MCF 10A (cell line): ENCODE measurements around the gene POLR2C. TPM values are rescaled to one million over a fixed set of nuclear protein-coding genes. Genes with fewer than 3 reads are reported as not detected.

Experiments used
- BruUV-seq: library from RNA; stranded (reverse); fragments of 400-500 nt; replicated peaks from 2 replicates; lab custom pipeline; 2021; lab: Mats Ljungman, UMichigan
- CTCF ChIA-PET: fragments of 300-600 bp; sonication (Branson Sonifier 250); formaldehyde crosslinking; extraction: SDS; loops from one replicate; lab custom pipeline; 2021; ENCODE audit warnings: antibody characterized with exemption, inconsistent platforms; lab: Yijun Ruan, JAX
- POLR2A ChIA-PET: fragments of 300-600, 350-650 bp; sonication (Branson Sonifier 250); formaldehyde crosslinking; extraction: SDS; loops from one replicate; lab custom pipeline; 2020; ENCODE audit warnings: antibody characterized with exemption, inconsistent platforms; lab: Yijun Ruan, JAX
- DNase-seq: peaks from one replicate; pipeline ENCODE4 v3.0.0-alpha.2; 2018; ENCODE audit not compliant: unreplicated experiment
- H3K27ac Mint-ChIP-seq: one replicate; pipeline ENCODE4 v1.8.0; 2022; ENCODE audit warnings: mild to moderate bottlenecking, low read depth, mixed read lengths; ENCODE audit not compliant: unreplicated experiment
- H3K27me3 Mint-ChIP-seq: one replicate; pipeline ENCODE4 v1.8.0; 2022; ENCODE audit warnings: mixed read lengths; ENCODE audit not compliant: insufficient read depth, unreplicated experiment
- H3K36me3 Mint-ChIP-seq: one replicate; pipeline ENCODE4 v1.8.0; 2022; ENCODE audit warnings: mild to moderate bottlenecking, moderate library complexity, mixed read lengths; ENCODE audit not compliant: insufficient read depth, unreplicated experiment
- H3K4me1 Mint-ChIP-seq: one replicate; pipeline ENCODE4 v1.8.0; 2022; ENCODE audit warnings: mixed read lengths; ENCODE audit not compliant: insufficient read depth, unreplicated experiment
- H3K4me3 Mint-ChIP-seq: one replicate; pipeline ENCODE4 v1.8.0; 2022; ENCODE audit warnings: mild to moderate bottlenecking, moderate library complexity, mixed read lengths; ENCODE audit not compliant: unreplicated experiment
- H3K9me3 Mint-ChIP-seq: one replicate; pipeline ENCODE4 v1.8.0; 2022; ENCODE audit warnings: mixed read lengths; ENCODE audit not compliant: unreplicated experiment
- intact Hi-C: fragments of 100-400 bp; cut with micrococcal nuclease; formaldehyde crosslinking; loops from 2 replicates; pipeline ENCODE4 v1.14.1; 2022
- total RNA-seq: library from RNA; stranded (reverse); gene quantifications from 2 replicates; pipeline ENCODE4 v1.2.3, GENCODE V29; 2022
- TF ChIP-seq, protein P1 (sequence below): fragments of 200-600 bp; IDR thresholded peaks from one replicate; pipeline ENCODE4 v1.8.0; 2022; ENCODE audit warnings: antibody characterized with exemption, mild to moderate bottlenecking; ENCODE audit not compliant: unreplicated experiment

The POLR2C gene
- total RNA-seq, 1 experiment from 2014 or later, result 44.8 TPM

- intact Hi-C loops, result no loop called here
- Mint-ChIP-seq H3K9me3 (no peaks in the 10 kb centered on the region), H3K4me1 (no peaks in the 10 kb centered on the region), H3K27me3 (no peaks in the 10 kb centered on the region), H3K36me3 (peaks cover 14% of the 10 kb centered on the region), H3K27ac (no peak overlapping the region), H3K4me3 (no peak overlapping the region)
- ChIA-PET CTCF (interaction anchor here (0.6 to 1.3 kb wide), 6 partner anchors 10 to 174 kb away, joined by 3 to 8 read pairs (median 4); partner anchors contain the start of gene POLR2C), POLR2A (no interaction called here)
- TF ChIP-seq, protein P1, sequence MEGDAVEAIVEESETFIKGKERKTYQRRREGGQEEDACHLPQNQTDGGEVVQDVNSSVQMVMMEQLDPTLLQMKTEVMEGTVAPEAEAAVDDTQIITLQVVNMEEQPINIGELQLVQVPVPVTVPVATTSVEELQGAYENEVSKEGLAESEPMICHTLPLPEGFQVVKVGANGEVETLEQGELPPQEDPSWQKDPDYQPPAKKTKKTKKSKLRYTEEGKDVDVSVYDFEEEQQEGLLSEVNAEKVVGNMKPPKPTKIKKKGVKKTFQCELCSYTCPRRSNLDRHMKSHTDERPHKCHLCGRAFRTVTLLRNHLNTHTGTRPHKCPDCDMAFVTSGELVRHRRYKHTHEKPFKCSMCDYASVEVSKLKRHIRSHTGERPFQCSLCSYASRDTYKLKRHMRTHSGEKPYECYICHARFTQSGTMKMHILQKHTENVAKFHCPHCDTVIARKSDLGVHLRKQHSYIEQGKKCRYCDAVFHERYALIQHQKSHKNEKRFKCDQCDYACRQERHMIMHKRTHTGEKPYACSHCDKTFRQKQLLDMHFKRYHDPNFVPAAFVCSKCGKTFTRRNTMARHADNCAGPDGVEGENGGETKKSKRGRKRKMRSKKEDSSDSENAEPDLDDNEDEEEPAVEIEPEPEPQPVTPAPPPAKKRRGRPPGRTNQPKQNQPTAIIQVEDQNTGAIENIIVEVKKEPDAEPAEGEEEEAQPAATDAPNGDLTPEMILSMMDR, result no peak
- DNase-seq, result no peak
- no TSS peak for BruUV-seq
These were observed 12.5 kb downstream of the POLR2C start for GRCh38 chr16:57474671-57475661.

DNA sequence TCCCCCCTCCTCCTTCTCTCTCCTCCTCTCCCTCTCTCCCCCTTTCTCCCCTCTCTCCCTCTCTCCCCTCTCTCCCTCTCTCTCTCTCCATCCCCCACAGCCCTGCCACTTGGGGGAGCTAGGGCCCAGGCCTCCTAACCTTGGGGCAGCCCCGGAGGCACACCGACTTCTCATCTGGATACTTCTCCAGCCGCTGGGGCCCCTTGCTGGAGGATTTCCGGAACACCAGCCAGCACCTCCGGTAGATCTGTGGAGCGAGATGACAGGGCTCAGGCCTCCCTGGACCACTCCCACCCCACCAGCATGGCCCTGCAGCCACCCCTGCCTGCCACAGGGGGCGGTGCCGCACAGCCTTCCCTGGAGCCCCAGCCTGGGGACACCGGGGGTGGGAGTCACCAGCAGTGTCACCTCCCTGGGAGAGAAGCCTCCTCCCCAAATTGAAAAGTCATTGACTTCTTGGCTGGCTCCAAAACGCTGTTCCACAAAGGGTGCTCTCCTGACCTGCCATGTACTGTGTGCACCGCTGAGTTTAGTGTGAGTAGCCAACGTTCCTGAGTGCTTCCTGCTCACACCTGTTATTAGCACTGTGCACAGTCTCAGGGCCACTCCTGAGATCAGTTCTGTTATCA is 13.3 kb downstream of the POLR2C start:
- no peak overlapping the region for H3K27ac Mint-ChIP-seq
- TF ChIP-seq, protein P1, result peak; percentile 52
- ChIA-PET CTCF (interaction anchor here (0.7 to 1.0 kb wide), 2 partner anchors 18 to 55 kb away, joined by 3 to 5 read pairs; no protein-coding TSS in a partner anchor), POLR2A (no interaction called here)
- H3K9me3 Mint-ChIP-seq, result no peaks in the 10 kb centered on the region
- H3K4me3 Mint-ChIP-seq, result no peak overlapping the region
- no peaks in the 10 kb centered on the region for H3K27me3 Mint-ChIP-seq
- intact Hi-C loops, result no loop called here
- BruUV-seq, result no TSS peak
- DNase-seq, result no peak
- peaks cover 6% of the 10 kb centered on the region for H3K36me3 Mint-ChIP-seq
- no peaks in the 10 kb centered on the region for H3K4me1 Mint-ChIP-seq

DNA sequence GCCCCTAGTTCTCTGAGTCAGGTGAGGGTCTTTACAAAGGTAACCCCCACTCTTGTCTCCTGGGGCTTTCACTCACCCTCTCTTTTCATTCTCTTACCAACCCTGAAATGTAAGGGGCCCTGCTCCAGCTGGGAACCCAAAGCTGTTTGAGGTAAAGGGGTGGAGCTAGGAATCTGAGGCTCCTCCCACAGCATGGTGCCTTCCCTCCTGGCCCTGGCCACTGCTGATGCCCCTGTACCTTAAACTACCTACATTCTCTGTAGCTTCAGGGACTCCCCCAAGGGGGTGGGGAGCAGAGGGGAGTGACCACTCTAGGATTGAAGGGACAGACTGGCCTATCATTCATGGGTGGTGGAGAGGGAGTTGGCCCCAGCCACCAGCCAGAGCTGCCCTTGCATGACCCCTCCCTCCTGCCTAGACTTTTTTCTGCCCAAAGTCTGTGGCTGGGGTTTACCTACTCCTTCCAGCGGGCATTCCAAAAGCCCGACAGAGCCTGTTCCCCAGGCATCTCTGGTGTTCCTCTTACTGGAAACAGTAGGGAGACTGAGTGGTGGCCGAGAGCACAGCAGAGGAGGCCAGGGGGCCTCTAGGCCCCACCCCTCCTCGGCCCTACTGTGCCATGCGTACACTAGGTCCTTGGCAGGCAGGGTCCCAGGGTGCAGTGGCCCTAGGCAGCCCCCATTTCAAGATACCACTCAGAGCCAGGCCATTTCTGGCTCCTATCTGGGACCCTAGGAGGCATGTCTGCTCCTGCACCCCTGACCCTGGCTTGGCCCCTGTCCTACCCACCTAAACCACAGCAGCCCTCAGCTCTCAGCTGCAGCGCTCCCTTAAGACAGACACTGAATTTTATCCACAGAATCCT is 14.3 kb downstream of the POLR2C start:
- ChIA-PET CTCF (no interaction called here), POLR2A (no interaction called here)
- no peaks in the 10 kb centered on the region for H3K9me3 Mint-ChIP-seq
- no peaks in the 10 kb centered on the region for H3K4me1 Mint-ChIP-seq
- intact Hi-C loops, result no loop called here
- BruUV-seq, result no TSS peak
- TF ChIP-seq, protein P1, result no peak
- no peak for DNase-seq
- no peak overlapping the region for H3K27ac Mint-ChIP-seq
- H3K36me3 Mint-ChIP-seq, result no peaks in the 10 kb centered on the region
- H3K4me3 Mint-ChIP-seq, result no peak overlapping the region
- H3K27me3 Mint-ChIP-seq, result no peaks in the 10 kb centered on the region
